ENCODE measurements around the gene TTC4.
A peak's percentile ranks its signal among the peaks of the same experiment; 100 is the strongest.

Gene TTC4

GRCh38 chr1:54751426-54751825 lies 35.8 kb downstream of the TTC4 start:
- TF ChIP-seq CTCF (IDR thresholded peaks at IDR 0.05; ENCODE audit: low read depth, low read length): no peak
- DNase-seq (ENCODE audit: low read depth in 2 of 2): no peak
- no peak overlapping the region for H3K4me3 ChIP-seq (replicated peaks in 1 of 2; ENCODE audit: low read depth in 2 of 2, low read length in 2 of 2)

- no peak for DNase-seq (ENCODE audit: low read depth in 2 of 2)
- H3K4me3 ChIP-seq (replicated peaks in 1 of 2; ENCODE audit: low read depth in 2 of 2, low read length in 2 of 2): no peak overlapping the region
- TF ChIP-seq CTCF (IDR thresholded peaks at IDR 0.05; ENCODE audit: low read depth, low read length): no peak
Measured at GRCh38 chr1:54754045-54754444, 38.4 kb downstream of the TTC4 start.

GRCh38 chr1:54754486-54755285 lies 39.0 kb downstream of the TTC4 start:
- no peak overlapping the region for H3K4me3 ChIP-seq (replicated peaks in 1 of 2; ENCODE audit: low read depth in 2 of 2, low read length in 2 of 2)
- TF ChIP-seq CTCF (IDR thresholded peaks at IDR 0.05; ENCODE audit: low read depth, low read length): no peak
- DNase-seq (ENCODE audit: low read depth in 2 of 2): no peak

- no peak for DNase-seq (ENCODE audit: low read depth in 2 of 2)
- no peak overlapping the region for H3K4me3 ChIP-seq (replicated peaks in 1 of 2; ENCODE audit: low read depth in 2 of 2, low read length in 2 of 2)
- TF ChIP-seq CTCF (IDR thresholded peaks at IDR 0.05; ENCODE audit: low read depth, low read length): no peak
Measured at GRCh38 chr1:54757833-54758232, 42.2 kb downstream of the TTC4 start.

- no peak for TF ChIP-seq CTCF (IDR thresholded peaks at IDR 0.05; ENCODE audit: low read depth, low read length)
- no peak overlapping the region for H3K4me3 ChIP-seq (replicated peaks in 1 of 2; ENCODE audit: low read depth in 2 of 2, low read length in 2 of 2)
- no peak for DNase-seq (ENCODE audit: low read depth in 2 of 2)
Measured at GRCh38 chr1:54758678-54759348, 43.2 kb downstream of the TTC4 start.

- DNase-seq (ENCODE audit: low read depth in 2 of 2): no peak
- H3K4me3 ChIP-seq (replicated peaks in 1 of 2; ENCODE audit: low read depth in 2 of 2, low read length in 2 of 2): peak overlapping the region; percentile 77 to 95
- TF ChIP-seq CTCF (IDR thresholded peaks at IDR 0.05; ENCODE audit: low read depth, low read length): no peak
Measured at GRCh38 chr1:54763816-54764132, 48.1 kb downstream of the TTC4 start.

Data from cardiac fibroblast (primary cell).